H1 (cell line): ENCODE results near the gene PCBP4. TPM values are rescaled to one million over a fixed set of nuclear protein-coding genes. Genes with fewer than 3 reads are reported as not detected.

Experiments
- ATF3 ChIP-seq: IDR thresholded peaks from 2 replicates; pipeline ENCODE4 v1.6.1; 2011; ENCODE audit warnings: low read depth, mild to moderate bottlenecking, low read length; ENCODE audit not compliant: insufficient read depth
- BRCA1 ChIP-seq: IDR thresholded peaks from 2 replicates; pipeline ENCODE4 v1.6.1; 2012; ENCODE audit warnings: low read depth, low read length, improper control_type of control experiment
- HDAC2 ChIP-seq, 2 experiments: fragments of 300-600 bp in 1 of 2; sonication (generic) in 1 of 2; IDR thresholded peaks; 2 replicates each; pipeline ENCODE4 v1.6.1; 2011 to 2012; ENCODE audit warnings: low read depth in 2 of 2, low read length in 2 of 2, mild to moderate bottlenecking in 2 of 2, moderate library complexity in 2 of 2, borderline replicate concordance in 1 of 2, inconsistent platforms in 1 of 2
- JUND ChIP-seq: IDR thresholded peaks from 2 replicates; pipeline ENCODE4 v1.6.1; 2011; ENCODE audit warnings: mild to moderate bottlenecking, improper control_type of control experiment, low read length
- POLR2AphosphoS5 ChIP-seq: IDR thresholded peaks from 2 replicates; pipeline ENCODE4 v1.6.1; 2011; ENCODE audit warnings: low read depth, low read length
- POU5F1 ChIP-seq: IDR thresholded peaks from 2 replicates; pipeline ENCODE4 v1.6.1; 2011; ENCODE audit warnings: low read depth, mild to moderate bottlenecking, low read length, moderate library complexity
- polyA plus RNA-seq, 7 experiments: library from polyadenylated mRNA; depleted of rRNA in 3 of 7; stranded (reverse) in 5 of 7; unstranded in 2 of 7; fragments of >200 nt in 5 of 7; fragments of 200-250 nt in 2 of 7; gene quantifications; 1 replicate in 5 of 7; 2 replicates in 1 of 7; 4 replicates in 1 of 7; pipeline versions ENCODE4 v1.2.1 to v1.2.3, GENCODE V29; 2011 to 2013; ENCODE audit warnings: missing spikeins in 2 of 7, mixed read lengths in 2 of 7
- total RNA-seq: library from RNA; stranded (reverse); fragmentation: NEBNext Ultra II Directional; extraction: Animal tissue kit (Norgen Biotek cat#: 25700); gene quantifications from 2 replicates; pipeline ENCODE4 v1.2.1, GENCODE V29; 2021

PCBP4 gene
- total and polyA plus RNA-seq, 2 of the 8 experiments (the other 6 are each of a cell fraction or from before 2014, with no cell fraction given), result 16.4 to 34.1 TPM

GRCh38 chr3:51955893-51956770 is 11.1 kb downstream of the PCBP4 start (continued):
- TF ChIP-seq HDAC2 (IDR thresholded peaks at IDR 0.05; ENCODE audit: borderline replicate concordance in 1 of 2, low read depth in 2 of 2, low read length in 2 of 2) (0 out of 4 replicates have a peak, but pooled peaks of 1 of the 2 experiments have one; percentile 37), JUND (no peak), POLR2AphosphoS5 (0 out of 2 replicates have a peak, but pooled peaks have one; percentile 30), BRCA1 (no peak), POU5F1 (no peak), ATF3 (no peak)
